ENCODE results near the gene SEMA3B. TPM values are rescaled to one million over a fixed set of nuclear protein-coding genes. Genes with fewer than 3 reads are reported as not detected.

SEMA3B gene
- total and polyA plus RNA-seq, 2 experiments from 2014 or later, result 2.4 to 3.3 TPM

- TF ChIP-seq CTCF (conservative IDR thresholded peaks at IDR 0.05; ENCODE audit: low read depth in 2 of 2), result no peak
- no peak for TF ChIP-seq ZNF462 (CRISPR knock-in tag; IDR thresholded peaks at IDR 0.05)
- no peak for TF ChIP-seq JUNB (IDR thresholded peaks at IDR 0.05; ENCODE audit: unreplicated experiment)
These were observed 5.2 kb upstream of the SEMA3B start (continued) for GRCh38 chr3:50263478-50264382.

- peak overlapping the region; percentile 89 for H3K27ac ChIP-seq (ENCODE audit: low read depth)
- H3K9me2 ChIP-seq (ENCODE audit: insufficient read depth), result no peaks in the 10 kb centered on the region
- no peaks in the 10 kb centered on the region for H3K36me3 ChIP-seq (ENCODE audit: insufficient read depth)
- Mint-ChIP-seq H3K4me3 (peak overlapping the region; percentile 51; the same call in 2 of the 3 replicates), H3K36me3 (ENCODE audit: low read depth) (peaks cover 3% of the 10 kb centered on the region; the same call in 1 of the 3 replicates), H3K27me3 (ENCODE audit: insufficient read depth, low read depth, poor library complexity) (peaks cover 25% of the 10 kb centered on the region), H3K9me3 (no peaks in the 10 kb centered on the region), H3K4me1 (peaks cover 58% of the 10 kb centered on the region), H3K27ac (peak overlapping the region; percentile 95)
- ATAC-seq (peak; percentile 44), DNase-seq (ENCODE audit: low spot score) (no peak)
- peak; percentile 80 for TF ChIP-seq CREB1 (CRISPR knock-in tag; IDR thresholded peaks at IDR 0.05; ENCODE audit: low read depth)
- TF ChIP-seq POLR2AphosphoS5 (IDR thresholded peaks at IDR 0.05; ENCODE audit: low read depth), result no peak; the same call in 1 of the 2 replicates
- H3F3A ChIP-seq (replicated peaks; ENCODE audit: low read depth), result peaks cover 18% of the 10 kb centered on the region
- H3K4me3 ChIP-seq, result peak overlapping the region; percentile 1; the same call in 1 of the 2 replicates
- H3K4me1 ChIP-seq (ENCODE audit: insufficient read depth), result peaks cover 59% of the 10 kb centered on the region
- no peak overlapping the region for H2AFZ ChIP-seq
- no peaks in the 10 kb centered on the region for H3K27me3 ChIP-seq (ENCODE audit: insufficient read depth)
- H3K79me2 ChIP-seq (replicated peaks; ENCODE audit: insufficient read depth), result no peaks in the 10 kb centered on the region
- H3K4me2 ChIP-seq, result peak overlapping the region; percentile 16
- H4K20me1 ChIP-seq (replicated peaks; ENCODE audit: insufficient read depth), result no peaks in the 10 kb centered on the region; the same call in 1 of the 2 replicates
These were observed 4.5 kb upstream of the SEMA3B start for GRCh38 chr3:50264383-50264963.
